Measurements from ENCODE around the gene ZNF236. TPM values are rescaled to one million over a fixed set of nuclear protein-coding genes. Genes with fewer than 3 reads are reported as not detected.

Gene ZNF236
- total RNA-seq, 1 donor from 2014 or later: 19.4 TPM

DNA sequence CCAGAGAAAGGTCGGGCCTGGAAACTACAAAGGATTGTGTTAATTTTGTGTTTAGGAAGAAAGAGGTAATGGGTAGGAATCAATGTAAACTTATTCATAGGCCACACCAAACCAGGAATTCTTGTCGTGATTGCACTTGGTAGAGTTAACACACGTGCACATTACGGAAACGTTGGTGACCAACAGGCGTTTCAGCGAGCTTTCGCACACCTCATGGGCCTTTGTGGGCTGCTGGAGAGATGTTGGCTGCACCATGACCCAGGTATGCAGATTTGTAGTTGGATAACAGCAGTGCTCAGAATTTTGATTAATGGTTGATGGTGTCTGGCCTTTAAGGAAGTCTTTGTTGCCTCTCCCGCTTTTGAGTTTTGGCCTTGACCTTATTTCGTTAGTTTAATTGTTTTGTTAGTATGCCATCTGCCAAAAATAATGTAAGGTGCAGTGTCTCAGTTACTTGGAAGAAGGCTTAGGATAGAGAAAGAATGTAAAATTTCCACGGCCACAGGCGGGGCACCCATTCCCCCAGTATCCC lies 1.9 kb downstream of the ZNF236 start:
- Mint-ChIP-seq H3K4me1 (ENCODE audit: unreplicated experiment) (peaks cover 16% of the 10 kb centered on the region), H3K36me3 (ENCODE audit: low read depth, unreplicated experiment) (peaks cover 7% of the 10 kb centered on the region), H3K4me3 (ENCODE audit: unreplicated experiment) (peak overlapping the region; percentile 84), H3K9me3 (ENCODE audit: unreplicated experiment) (no peaks in the 10 kb centered on the region), H3K27ac (ENCODE audit: unreplicated experiment) (peak overlapping the region; percentile 85), H3K27me3 (ENCODE audit: unreplicated experiment) (peaks cover 18% of the 10 kb centered on the region)
- DNase-seq (ENCODE audit: low spot score): no peak
- TF ChIP-seq, protein P1, sequence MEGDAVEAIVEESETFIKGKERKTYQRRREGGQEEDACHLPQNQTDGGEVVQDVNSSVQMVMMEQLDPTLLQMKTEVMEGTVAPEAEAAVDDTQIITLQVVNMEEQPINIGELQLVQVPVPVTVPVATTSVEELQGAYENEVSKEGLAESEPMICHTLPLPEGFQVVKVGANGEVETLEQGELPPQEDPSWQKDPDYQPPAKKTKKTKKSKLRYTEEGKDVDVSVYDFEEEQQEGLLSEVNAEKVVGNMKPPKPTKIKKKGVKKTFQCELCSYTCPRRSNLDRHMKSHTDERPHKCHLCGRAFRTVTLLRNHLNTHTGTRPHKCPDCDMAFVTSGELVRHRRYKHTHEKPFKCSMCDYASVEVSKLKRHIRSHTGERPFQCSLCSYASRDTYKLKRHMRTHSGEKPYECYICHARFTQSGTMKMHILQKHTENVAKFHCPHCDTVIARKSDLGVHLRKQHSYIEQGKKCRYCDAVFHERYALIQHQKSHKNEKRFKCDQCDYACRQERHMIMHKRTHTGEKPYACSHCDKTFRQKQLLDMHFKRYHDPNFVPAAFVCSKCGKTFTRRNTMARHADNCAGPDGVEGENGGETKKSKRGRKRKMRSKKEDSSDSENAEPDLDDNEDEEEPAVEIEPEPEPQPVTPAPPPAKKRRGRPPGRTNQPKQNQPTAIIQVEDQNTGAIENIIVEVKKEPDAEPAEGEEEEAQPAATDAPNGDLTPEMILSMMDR (IDR thresholded peaks at IDR 0.05; ENCODE audit: unreplicated experiment): no peak

DNA sequence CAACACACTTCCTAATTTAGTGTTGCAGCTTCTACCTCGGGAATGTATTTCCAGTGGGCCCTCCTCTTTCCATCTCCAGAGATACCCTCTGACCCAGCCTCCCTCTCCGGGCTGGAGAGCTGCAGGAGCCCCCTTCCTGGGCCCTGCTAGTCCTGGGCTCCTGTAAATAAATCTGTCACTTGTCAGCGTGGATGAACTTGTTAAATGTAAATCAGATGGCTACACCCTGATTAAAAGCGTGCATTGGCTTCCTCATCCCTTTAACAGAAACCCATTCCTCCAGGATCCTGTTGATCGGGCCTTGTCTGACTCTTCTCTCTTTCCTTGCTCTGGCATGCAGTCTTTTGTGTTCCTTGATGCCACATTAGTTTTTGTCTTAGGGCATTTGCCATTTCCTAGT lies 2.4 kb downstream of the ZNF236 start:
- TF ChIP-seq, protein P1 (IDR thresholded peaks at IDR 0.05; ENCODE audit: unreplicated experiment): no peak
- Mint-ChIP-seq H3K4me3 (ENCODE audit: unreplicated experiment) (peak overlapping the region; percentile 49), H3K27me3 (ENCODE audit: unreplicated experiment) (peaks cover 18% of the 10 kb centered on the region), H3K27ac (ENCODE audit: unreplicated experiment) (no peak overlapping the region), H3K4me1 (ENCODE audit: unreplicated experiment) (peaks cover 16% of the 10 kb centered on the region), H3K9me3 (ENCODE audit: unreplicated experiment) (no peaks in the 10 kb centered on the region), H3K36me3 (ENCODE audit: low read depth, unreplicated experiment) (peaks cover 7% of the 10 kb centered on the region)
- DNase-seq (ENCODE audit: low spot score): no peak

DNA sequence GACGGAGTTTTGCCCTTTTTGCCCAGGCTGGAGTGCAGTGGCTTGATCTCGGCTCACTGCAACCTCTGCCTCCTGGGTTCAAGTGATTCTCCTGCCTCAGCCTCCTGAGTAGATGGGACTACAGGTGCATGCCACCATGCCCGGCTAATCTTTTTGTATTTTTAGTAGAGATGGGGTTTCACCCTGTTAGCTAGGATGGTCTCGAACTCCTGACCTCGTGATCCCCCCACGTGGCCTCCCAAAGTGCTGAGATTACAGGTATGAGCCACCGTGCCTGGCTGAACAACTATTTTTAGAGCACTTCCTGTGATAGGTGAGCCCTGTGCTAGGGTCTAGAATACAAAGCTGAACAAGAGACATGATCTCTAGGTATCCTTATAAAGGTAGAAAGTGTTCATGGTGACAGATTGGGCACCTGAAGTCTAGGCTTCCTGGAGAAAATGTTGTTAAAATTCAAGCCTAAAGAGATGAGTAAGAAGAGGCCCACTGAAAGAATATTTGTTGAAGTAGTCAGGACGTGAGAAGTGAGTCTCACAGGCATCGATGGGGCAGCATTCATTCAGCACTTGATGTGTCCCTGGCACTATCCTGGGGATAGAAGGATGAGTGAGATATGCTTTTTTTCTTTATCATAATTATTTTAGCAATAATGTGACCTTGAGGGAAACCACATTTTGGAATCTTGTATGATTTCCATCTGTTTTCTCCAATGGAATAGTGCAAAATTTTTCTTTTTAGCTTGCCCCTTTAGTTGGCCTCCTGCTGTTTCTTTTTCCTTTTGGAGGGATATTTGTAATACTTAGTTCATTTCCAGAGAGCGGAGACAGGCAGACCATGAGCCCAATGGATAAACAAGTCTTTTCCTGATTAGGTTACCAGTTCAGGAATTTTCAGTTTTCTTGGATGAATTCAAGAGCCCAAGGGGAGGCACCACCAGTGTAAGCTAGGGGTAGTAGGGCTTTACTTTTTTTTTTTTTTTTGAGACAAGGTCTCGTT lies 5.1 kb downstream of the ZNF236 start:
- no peaks in the 10 kb centered on the region for H3K9me3 Mint-ChIP-seq (ENCODE audit: unreplicated experiment)
- DNase-seq (ENCODE audit: low spot score): no peak
- no peak overlapping the region for H3K4me3 Mint-ChIP-seq (ENCODE audit: unreplicated experiment)
- H3K27me3 Mint-ChIP-seq (ENCODE audit: unreplicated experiment): peaks cover 11% of the 10 kb centered on the region
- TF ChIP-seq, protein P1 (IDR thresholded peaks at IDR 0.05; ENCODE audit: unreplicated experiment): no peak
- no peaks in the 10 kb centered on the region for H3K36me3 Mint-ChIP-seq (ENCODE audit: low read depth, unreplicated experiment)
- H3K4me1 Mint-ChIP-seq (ENCODE audit: unreplicated experiment): peaks cover 10% of the 10 kb centered on the region
- no peak overlapping the region for H3K27ac Mint-ChIP-seq (ENCODE audit: unreplicated experiment)

DNA sequence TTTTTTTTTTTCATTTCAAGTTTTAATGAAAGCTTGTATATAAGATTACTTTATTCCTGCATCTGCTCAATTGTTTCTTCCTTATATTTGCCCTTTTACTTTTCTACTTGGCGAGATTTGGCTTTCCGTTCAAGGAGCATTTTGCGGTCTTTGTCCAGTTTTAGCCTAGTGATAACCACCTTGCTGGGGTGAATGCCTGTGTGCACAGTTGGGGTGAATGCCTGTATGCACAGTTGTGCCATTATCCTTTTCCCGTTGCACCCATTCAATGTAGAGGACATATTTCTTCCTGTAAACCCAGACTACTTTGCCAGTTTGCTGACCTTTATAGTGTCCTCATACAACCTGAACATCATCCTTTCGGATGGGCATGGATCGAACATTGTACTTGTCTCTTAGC lies 12.0 kb downstream of the ZNF236 start:
- H3K9me3 Mint-ChIP-seq (ENCODE audit: unreplicated experiment): no peaks in the 10 kb centered on the region
- TF ChIP-seq, protein P1 (IDR thresholded peaks at IDR 0.05; ENCODE audit: unreplicated experiment): no peak

DNA sequence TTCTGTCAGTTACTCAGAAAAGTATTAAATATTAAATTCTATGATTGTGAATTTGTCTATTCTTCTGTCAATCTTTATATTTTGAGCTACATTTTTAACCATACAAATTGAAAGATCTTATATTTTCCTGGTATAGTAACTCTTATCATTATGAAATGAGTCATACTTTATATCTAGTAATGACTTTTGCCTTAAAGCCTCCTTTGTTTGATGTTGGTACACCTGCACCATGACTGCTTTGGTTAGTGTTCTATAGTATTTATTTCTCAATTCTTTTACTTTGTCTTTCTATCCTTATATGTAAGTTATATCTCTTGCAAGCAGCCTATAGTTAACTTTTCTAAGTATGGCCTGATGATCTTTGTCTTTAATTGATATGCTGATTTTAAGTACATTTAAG lies 13.0 kb downstream of the ZNF236 start:
- H3K9me3 Mint-ChIP-seq (ENCODE audit: unreplicated experiment): no peaks in the 10 kb centered on the region
- H3K27me3 Mint-ChIP-seq (ENCODE audit: unreplicated experiment): no peaks in the 10 kb centered on the region
- DNase-seq (ENCODE audit: low spot score): no peak
- TF ChIP-seq, protein P1 (IDR thresholded peaks at IDR 0.05; ENCODE audit: unreplicated experiment): no peak
- no peak overlapping the region for H3K4me3 Mint-ChIP-seq (ENCODE audit: unreplicated experiment)
- peaks cover 7% of the 10 kb centered on the region for H3K4me1 Mint-ChIP-seq (ENCODE audit: unreplicated experiment)
- H3K27ac Mint-ChIP-seq (ENCODE audit: unreplicated experiment): no peak overlapping the region
- no peaks in the 10 kb centered on the region for H3K36me3 Mint-ChIP-seq (ENCODE audit: low read depth, unreplicated experiment)

More for the DNA sequence above, 12.0 kb downstream of the ZNF236 start:
- DNase-seq (ENCODE audit: low spot score): no peak
- Mint-ChIP-seq H3K36me3 (ENCODE audit: low read depth, unreplicated experiment) (no peaks in the 10 kb centered on the region), H3K4me3 (ENCODE audit: unreplicated experiment) (no peak overlapping the region), H3K4me1 (ENCODE audit: unreplicated experiment) (peaks cover 7% of the 10 kb centered on the region), H3K27me3 (ENCODE audit: unreplicated experiment) (no peaks in the 10 kb centered on the region), H3K27ac (ENCODE audit: unreplicated experiment) (no peak overlapping the region)

All from endothelial cell (in vitro differentiated cells).